SK-N-SH treated with all-trans-retinoic acid at 6 μM for 48 hours (cell line): ENCODE results near the gene POMGNT2.

Source experiments
- BACH2 ChIP-seq: fragments of 250-450 bp; sonication (Bioruptor Pico); IDR thresholded peaks from 2 replicates; pipeline ENCODE4 v1.9.0; 2021; ENCODE audit warnings: mild to moderate bottlenecking, borderline replicate concordance
- CREB5 ChIP-seq: fragments of 250-450 bp; sonication (Bioruptor Pico); IDR thresholded peaks from 2 replicates; pipeline ENCODE4 v1.5.1; 2020; ENCODE audit warnings: low read depth, mild to moderate bottlenecking, moderate library complexity
- CSRNP3 ChIP-seq: fragments of 250-450 bp; sonication (Bioruptor Pico); IDR thresholded peaks from 2 replicates; pipeline ENCODE4 v1.5.1; 2021; ENCODE audit warnings: mild to moderate bottlenecking, moderate library complexity
- ISL1 ChIP-seq: fragments of 250-450 bp; sonication (Bioruptor Pico); IDR thresholded peaks from 2 replicates; pipeline ENCODE4 v2.1.2; 2022; ENCODE audit warnings: mild to moderate bottlenecking, moderate library complexity
- TOX ChIP-seq: fragments of 250-450 bp; sonication (Bioruptor Pico); IDR thresholded peaks from 2 replicates; pipeline ENCODE4 v1.8.0; 2021; ENCODE audit warnings: mild to moderate bottlenecking, moderate library complexity, borderline replicate concordance
- ZC3H10 ChIP-seq: fragments of 250-450 bp; sonication (Bioruptor Pico); IDR thresholded peaks from 2 replicates; pipeline ENCODE4 v1.5.1; 2021; ENCODE audit warnings: mild to moderate bottlenecking, moderate library complexity
- ZFP3 ChIP-seq: fragments of 250-450 bp; sonication (Bioruptor Pico); IDR thresholded peaks from 2 replicates; pipeline ENCODE4 v1.5.0; 2020; ENCODE audit warnings: mild to moderate bottlenecking, moderate library complexity
- ZFP30 ChIP-seq: fragments of 450-650 bp; formaldehyde crosslinking; IDR thresholded peaks from 2 replicates; pipeline ENCODE4 v1.5.0; 2022; ENCODE audit warnings: mild to moderate bottlenecking, moderate library complexity
- ZNF8 ChIP-seq: fragments of 450-650 bp; formaldehyde crosslinking; IDR thresholded peaks from 2 replicates; pipeline ENCODE4 v1.5.0; 2020; ENCODE audit warnings: mild to moderate bottlenecking, moderate library complexity
- TF ChIP-seq, protein P1 (sequence below): fragments of 250-450 bp; sonication (Bioruptor Pico); IDR thresholded peaks from 2 replicates; pipeline ENCODE4 v1.8.0; 2020; ENCODE audit warnings: mild to moderate bottlenecking, moderate library complexity, borderline replicate concordance
- TF ChIP-seq, protein P2 (sequence below): fragments of 250-450 bp; sonication (Bioruptor Pico); IDR thresholded peaks from 2 replicates; pipeline ENCODE4 v1.8.0; 2021; ENCODE audit warnings: low read depth, mild to moderate bottlenecking, moderate library complexity, borderline replicate concordance

- TF ChIP-seq CREB5 (no peak), ZFP3 (no peak), ZNF8 (CRISPR knock-in tag) (no peak), ZFP30 (CRISPR knock-in tag) (no peak), CSRNP3 (CRISPR knock-in tag) (no peak), ISL1 (CRISPR knock-in tag) (no peak), TOX (CRISPR knock-in tag) (no peak), BACH2 (no peak), ZC3H10 (CRISPR knock-in tag) (no peak)
- TF ChIP-seq, protein P1, sequence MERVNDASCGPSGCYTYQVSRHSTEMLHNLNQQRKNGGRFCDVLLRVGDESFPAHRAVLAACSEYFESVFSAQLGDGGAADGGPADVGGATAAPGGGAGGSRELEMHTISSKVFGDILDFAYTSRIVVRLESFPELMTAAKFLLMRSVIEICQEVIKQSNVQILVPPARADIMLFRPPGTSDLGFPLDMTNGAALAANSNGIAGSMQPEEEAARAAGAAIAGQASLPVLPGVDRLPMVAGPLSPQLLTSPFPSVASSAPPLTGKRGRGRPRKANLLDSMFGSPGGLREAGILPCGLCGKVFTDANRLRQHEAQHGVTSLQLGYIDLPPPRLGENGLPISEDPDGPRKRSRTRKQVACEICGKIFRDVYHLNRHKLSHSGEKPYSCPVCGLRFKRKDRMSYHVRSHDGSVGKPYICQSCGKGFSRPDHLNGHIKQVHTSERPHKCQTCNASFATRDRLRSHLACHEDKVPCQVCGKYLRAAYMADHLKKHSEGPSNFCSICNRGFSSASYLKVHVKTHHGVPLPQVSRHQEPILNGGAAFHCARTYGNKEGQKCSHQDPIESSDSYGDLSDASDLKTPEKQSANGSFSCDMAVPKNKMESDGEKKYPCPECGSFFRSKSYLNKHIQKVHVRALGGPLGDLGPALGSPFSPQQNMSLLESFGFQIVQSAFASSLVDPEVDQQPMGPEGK (CRISPR knock-in tag), result no peak
- TF ChIP-seq, protein P2, sequence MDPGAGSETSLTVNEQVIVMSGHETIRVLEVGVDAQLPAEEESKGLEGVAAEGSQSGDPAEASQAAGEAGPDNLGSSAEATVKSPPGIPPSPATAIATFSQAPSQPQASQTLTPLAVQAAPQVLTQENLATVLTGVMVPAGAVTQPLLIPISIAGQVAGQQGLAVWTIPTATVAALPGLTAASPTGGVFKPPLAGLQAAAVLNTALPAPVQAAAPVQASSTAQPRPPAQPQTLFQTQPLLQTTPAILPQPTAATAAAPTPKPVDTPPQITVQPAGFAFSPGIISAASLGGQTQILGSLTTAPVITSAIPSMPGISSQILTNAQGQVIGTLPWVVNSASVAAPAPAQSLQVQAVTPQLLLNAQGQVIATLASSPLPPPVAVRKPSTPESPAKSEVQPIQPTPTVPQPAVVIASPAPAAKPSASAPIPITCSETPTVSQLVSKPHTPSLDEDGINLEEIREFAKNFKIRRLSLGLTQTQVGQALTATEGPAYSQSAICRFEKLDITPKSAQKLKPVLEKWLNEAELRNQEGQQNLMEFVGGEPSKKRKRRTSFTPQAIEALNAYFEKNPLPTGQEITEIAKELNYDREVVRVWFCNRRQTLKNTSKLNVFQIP (CRISPR knock-in tag), result no peak
Measured at GRCh38 chr3:43034911-43035310, 71.0 kb downstream of the POMGNT2 start.
